OCI-LY3 (cell line): ENCODE measurements around the gene NID1.

Experiments used
- EZH2phosphoT487 ChIP-seq: fragments of 200-600 bp; shearing (Covaris generic); IDR thresholded peaks from 2 replicates; pipeline ENCODE4 v1.6.1; 2018; ENCODE audit warnings: antibody characterized with exemption, mixed run types, low read depth
- TF ChIP-seq, protein P1 (sequence below): fragments of 200-600, 300-600 bp; sonication (generic); IDR thresholded peaks from 2 replicates; pipeline ENCODE4 v1.5.1; 2014; ENCODE audit warnings: antibody characterized with exemption, low read length, low read depth

DNA sequence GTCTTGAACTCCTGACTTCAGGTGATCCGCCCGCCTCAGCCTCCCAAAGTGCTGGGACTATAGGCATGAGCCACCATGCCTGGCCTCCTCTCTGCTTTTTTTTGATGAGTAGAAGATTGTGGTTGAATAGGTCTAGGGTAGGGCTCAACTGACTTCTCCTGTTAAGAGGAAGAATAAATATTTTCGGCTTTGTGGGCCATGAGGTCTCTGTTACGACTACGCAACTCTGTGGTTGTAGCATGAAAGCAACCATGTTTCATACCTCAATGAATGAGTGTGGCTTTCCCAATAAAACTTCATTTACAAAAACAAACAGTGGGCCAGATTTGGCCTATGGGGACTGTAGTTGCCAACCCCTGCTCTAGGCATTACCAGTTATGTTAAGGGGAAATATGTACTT, 67.8 kb downstream of the NID1 start:
- TF ChIP-seq, protein P1, sequence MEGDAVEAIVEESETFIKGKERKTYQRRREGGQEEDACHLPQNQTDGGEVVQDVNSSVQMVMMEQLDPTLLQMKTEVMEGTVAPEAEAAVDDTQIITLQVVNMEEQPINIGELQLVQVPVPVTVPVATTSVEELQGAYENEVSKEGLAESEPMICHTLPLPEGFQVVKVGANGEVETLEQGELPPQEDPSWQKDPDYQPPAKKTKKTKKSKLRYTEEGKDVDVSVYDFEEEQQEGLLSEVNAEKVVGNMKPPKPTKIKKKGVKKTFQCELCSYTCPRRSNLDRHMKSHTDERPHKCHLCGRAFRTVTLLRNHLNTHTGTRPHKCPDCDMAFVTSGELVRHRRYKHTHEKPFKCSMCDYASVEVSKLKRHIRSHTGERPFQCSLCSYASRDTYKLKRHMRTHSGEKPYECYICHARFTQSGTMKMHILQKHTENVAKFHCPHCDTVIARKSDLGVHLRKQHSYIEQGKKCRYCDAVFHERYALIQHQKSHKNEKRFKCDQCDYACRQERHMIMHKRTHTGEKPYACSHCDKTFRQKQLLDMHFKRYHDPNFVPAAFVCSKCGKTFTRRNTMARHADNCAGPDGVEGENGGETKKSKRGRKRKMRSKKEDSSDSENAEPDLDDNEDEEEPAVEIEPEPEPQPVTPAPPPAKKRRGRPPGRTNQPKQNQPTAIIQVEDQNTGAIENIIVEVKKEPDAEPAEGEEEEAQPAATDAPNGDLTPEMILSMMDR, result no peak
- no peak for TF ChIP-seq EZH2phosphoT487
